Measurements from ENCODE around the gene PSENEN. TPM values are rescaled to one million over a fixed set of nuclear protein-coding genes. Genes with fewer than 3 reads are reported as not detected.

PSENEN gene
- total and polyA plus RNA-seq, 2 experiments from 2014 or later = 20.6 to 175 TPM

- TF ChIP-seq ZNF462 (CRISPR knock-in tag; IDR thresholded peaks at IDR 0.05) (no peak), REST (IDR thresholded peaks at IDR 0.05; ENCODE audit: unreplicated experiment) (no peak), STAT1 (IDR thresholded peaks at IDR 0.05; ENCODE audit: unreplicated experiment) (no peak), CTCF (conservative IDR thresholded peaks at IDR 0.05; ENCODE audit: low read depth in 2 of 2) (no peak), ZNF331 (CRISPR knock-in tag; IDR thresholded peaks at IDR 0.05; ENCODE audit: low read depth) (no peak), ZNF114 (CRISPR knock-in tag; IDR thresholded peaks at IDR 0.05) (no peak), NANOG (IDR thresholded peaks at IDR 0.05; ENCODE audit: borderline replicate concordance) (no peak), CREB1 (CRISPR knock-in tag; IDR thresholded peaks at IDR 0.05; ENCODE audit: low read depth) (no peak), EZH2phosphoT487 (IDR thresholded peaks at IDR 0.05; ENCODE audit: unreplicated experiment) (no peak), POLR2AphosphoS5 (IDR thresholded peaks at IDR 0.05; ENCODE audit: low read depth) (no peak), JUNB (IDR thresholded peaks at IDR 0.05; ENCODE audit: unreplicated experiment) (no peak)
- TF ChIP-seq, protein P1, sequence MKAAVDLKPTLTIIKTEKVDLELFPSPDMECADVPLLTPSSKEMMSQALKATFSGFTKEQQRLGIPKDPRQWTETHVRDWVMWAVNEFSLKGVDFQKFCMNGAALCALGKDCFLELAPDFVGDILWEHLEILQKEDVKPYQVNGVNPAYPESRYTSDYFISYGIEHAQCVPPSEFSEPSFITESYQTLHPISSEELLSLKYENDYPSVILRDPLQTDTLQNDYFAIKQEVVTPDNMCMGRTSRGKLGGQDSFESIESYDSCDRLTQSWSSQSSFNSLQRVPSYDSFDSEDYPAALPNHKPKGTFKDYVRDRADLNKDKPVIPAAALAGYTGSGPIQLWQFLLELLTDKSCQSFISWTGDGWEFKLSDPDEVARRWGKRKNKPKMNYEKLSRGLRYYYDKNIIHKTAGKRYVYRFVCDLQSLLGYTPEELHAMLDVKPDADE (IDR thresholded peaks at IDR 0.05) = no peak
Observed at GRCh38 chr19:35703343-35703742, 42.1 kb upstream of the PSENEN start (continued).

Measured in GM23338 (cell line).